Bronchial epithelial cell (primary cell): ENCODE results near the gene TUSC2. TPM values are rescaled to one million over a fixed set of nuclear protein-coding genes. Genes with fewer than 3 reads are reported as not detected.

Source experiments
- DNase-seq: peaks from one replicate; pipeline ENCODE4 v3.0.0-alpha.2; 2010; ENCODE audit warnings: low read depth
- FAIRE-seq: peaks from 2 replicates; lab custom pipeline; 2011; peaks lifted over from hg19 to GRCh38; lab: Jason Lieb, UNC
- H3K27me3 ChIP-seq: 2 replicates; pipeline ENCODE4 v1.5.1; 2011; ENCODE audit warnings: low read length; ENCODE audit not compliant: control insufficient read depth, insufficient read depth
- H3K36me3 ChIP-seq: 2 replicates; pipeline ENCODE4 v1.5.1; 2011; ENCODE audit warnings: low read length; ENCODE audit not compliant: control insufficient read depth, insufficient read depth
- H3K4me3 ChIP-seq: 2 replicates; pipeline ENCODE4 v1.5.1; 2011; ENCODE audit warnings: mild to moderate bottlenecking, low read depth, low read length, control low read depth
- total RNA-seq: library from RNA; depleted of rRNA; stranded (reverse); fragments of >200 nt; gene quantifications from 2 replicates; pipeline ENCODE4 v1.2.1, GENCODE V29; 2014
- TF ChIP-seq, protein P1 (sequence below): IDR thresholded peaks from 2 replicates; pipeline ENCODE4 v1.5.1; 2011; ENCODE audit warnings: mild to moderate bottlenecking, moderate library complexity, low read length, control low read depth, inconsistent platforms; ENCODE audit not compliant: insufficient read depth, severe bottlenecking

Gene TUSC2
- total RNA-seq, 1 donor from 2014 or later = 21.9 TPM

DNA sequence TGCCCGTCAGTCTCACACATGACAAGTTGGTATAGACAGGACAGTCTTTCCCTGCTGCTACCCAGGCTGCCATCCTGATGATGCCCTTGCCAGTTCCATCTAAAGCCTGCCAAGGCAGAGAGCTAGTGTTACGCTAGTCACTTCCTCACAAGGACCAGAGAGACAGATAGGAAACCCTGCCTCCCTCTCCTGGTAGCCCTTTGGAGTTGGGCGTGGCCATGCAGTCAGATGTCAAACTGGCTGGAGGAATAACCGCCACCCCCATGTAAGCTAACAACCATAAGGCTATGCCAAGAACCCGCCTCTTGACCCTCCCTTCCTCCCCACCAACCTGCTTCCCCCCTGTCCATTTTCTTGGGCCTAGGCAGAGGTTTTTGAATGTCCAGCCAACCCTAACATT, 28.5 kb upstream of the TUSC2 start:
- peak; percentile 44 for DNase-seq
- FAIRE-seq = no peak
- Histone ChIP-seq H3K4me3 (no peak overlapping the region), H3K36me3 (peaks cover 25% of the 10 kb centered on the region), H3K27me3 (no peaks in the 10 kb centered on the region)
- TF ChIP-seq, protein P1, sequence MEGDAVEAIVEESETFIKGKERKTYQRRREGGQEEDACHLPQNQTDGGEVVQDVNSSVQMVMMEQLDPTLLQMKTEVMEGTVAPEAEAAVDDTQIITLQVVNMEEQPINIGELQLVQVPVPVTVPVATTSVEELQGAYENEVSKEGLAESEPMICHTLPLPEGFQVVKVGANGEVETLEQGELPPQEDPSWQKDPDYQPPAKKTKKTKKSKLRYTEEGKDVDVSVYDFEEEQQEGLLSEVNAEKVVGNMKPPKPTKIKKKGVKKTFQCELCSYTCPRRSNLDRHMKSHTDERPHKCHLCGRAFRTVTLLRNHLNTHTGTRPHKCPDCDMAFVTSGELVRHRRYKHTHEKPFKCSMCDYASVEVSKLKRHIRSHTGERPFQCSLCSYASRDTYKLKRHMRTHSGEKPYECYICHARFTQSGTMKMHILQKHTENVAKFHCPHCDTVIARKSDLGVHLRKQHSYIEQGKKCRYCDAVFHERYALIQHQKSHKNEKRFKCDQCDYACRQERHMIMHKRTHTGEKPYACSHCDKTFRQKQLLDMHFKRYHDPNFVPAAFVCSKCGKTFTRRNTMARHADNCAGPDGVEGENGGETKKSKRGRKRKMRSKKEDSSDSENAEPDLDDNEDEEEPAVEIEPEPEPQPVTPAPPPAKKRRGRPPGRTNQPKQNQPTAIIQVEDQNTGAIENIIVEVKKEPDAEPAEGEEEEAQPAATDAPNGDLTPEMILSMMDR = no peak

DNA sequence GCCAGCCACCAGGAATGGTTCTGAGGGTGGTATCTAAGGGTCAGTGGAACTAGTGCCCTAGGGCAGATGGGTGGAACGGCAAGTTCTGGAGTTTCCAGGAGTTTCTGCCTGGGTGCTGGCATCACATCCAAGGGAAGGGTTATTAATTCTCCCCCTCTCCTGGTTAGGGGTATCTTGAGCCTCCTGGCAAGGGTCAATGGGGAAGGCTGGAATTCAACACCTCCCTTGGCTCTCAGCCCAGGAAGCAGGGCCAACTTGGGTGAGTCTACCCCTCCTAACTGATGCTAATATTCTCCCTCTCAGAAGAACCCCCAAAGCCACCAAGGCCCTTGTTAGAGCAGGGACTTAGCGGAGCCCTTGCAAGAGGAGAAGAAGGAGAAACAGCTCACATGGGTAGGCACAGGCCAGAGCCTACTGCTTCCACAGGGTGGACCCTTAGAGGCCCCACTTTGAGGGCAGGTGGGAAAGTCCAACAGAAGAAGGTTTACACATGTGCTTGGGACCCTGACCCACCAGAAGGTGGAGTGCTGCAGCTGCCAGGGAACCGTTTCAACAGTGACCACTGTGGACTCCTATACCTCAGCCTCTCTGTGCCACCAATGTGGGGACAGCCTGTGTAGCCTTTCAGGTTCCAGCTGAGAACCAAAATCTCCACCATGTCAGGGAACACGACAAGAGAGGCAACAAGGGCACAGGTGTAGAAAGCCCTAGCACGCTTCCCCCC, 28.0 kb upstream of the TUSC2 start:
- no peak overlapping the region for H3K4me3 ChIP-seq
- TF ChIP-seq, protein P1 = no peak
- no peaks in the 10 kb centered on the region for H3K27me3 ChIP-seq
- DNase-seq (no peak), FAIRE-seq (no peak)
- H3K36me3 ChIP-seq = peaks cover 25% of the 10 kb centered on the region

DNA sequence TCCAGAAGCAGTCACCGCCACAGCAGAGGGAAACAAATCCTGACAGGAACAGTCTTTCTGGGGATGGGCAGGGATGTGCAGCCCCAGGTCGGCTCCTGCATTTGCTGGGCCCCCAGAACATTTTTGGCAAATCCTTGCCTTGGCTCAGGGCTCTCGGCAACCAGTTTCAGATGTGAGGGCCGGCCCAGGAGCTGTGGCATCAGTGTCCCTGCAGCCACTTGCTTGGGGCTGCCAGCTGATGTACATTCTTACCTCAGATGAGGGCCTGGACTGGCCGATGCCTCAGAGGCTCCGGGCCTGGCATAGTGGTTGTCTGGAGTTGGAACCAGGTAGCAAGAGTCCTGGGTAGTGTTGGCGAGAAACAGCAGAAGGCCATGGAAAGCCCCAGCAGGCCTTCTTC, 26.8 kb upstream of the TUSC2 start:
- peaks cover 25% of the 10 kb centered on the region for H3K36me3 ChIP-seq
- TF ChIP-seq, protein P1 = no peak
- DNase-seq (no peak), FAIRE-seq (no peak)
- no peak overlapping the region for H3K4me3 ChIP-seq
- no peaks in the 10 kb centered on the region for H3K27me3 ChIP-seq

DNA sequence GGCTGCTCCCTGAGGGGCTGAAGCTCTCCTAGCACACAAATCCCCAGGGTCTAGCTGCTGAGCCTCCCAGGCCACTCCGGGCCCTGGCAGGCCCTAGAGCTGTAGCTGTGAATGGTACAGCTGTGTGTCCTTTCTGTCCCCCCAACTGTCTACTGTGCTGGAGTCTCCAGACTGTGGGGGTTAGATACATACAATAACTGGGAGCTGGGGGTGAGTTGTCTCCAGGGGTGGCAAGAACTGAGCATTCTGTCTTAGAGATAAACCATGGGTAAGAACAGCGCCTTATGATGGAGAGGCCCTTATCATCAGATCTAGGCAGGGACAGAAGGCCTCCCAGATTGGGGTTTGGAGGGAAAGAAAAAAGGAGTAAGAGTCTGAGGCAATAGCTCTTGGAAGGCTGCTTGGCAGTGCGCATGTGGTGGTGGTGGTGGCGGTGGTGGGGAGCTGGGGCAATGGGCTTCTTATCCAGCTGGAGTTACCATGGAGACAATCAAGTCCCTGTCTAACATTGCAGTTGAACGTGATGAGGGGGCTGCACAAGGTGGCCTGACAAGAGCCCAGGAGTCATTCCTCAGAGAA, 26.3 kb upstream of the TUSC2 start:
- TF ChIP-seq, protein P1 = no peak
- Histone ChIP-seq H3K36me3 (peaks cover 27% of the 10 kb centered on the region), H3K27me3 (no peaks in the 10 kb centered on the region), H3K4me3 (no peak overlapping the region)
- DNase-seq (no peak), FAIRE-seq (no peak)

DNA sequence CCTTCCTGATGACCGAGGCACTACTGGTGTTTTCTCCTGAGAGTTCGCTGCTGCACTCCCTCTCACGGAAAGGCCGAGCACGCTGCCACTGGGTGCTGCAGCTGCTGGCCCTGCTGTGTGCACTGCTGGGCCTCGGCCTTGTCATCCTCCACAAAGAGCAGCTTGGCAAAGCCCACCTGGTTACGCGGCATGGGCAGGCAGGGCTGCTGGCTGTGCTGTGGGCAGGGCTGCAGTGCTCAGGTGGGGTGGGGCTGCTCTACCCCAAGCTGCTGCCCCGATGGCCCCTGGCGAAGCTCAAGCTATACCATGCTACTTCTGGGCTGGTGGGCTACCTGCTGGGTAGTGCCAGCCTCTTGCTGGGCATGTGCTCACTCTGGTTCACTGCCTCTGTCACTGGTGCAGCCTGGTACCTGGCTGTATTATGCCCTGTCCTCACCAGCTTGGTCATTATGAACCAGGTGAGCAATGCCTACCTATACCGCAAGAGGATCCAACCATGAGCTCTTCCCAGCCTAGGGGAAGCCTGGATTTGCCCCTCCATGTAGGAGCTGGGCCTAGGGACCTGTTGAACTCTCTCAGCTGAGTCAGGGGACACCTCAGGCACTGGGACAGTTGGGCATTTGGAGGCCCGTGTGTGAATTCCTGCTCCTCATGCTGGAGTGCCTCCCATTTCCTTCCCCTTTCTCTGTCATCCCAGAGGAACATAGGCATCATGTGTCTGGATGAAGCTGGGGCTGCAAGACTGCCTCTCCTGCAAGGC, 25.4 kb upstream of the TUSC2 start:
- Histone ChIP-seq H3K4me3 (no peak overlapping the region), H3K27me3 (no peaks in the 10 kb centered on the region), H3K36me3 (peaks cover 30% of the 10 kb centered on the region)
- FAIRE-seq (no peak), DNase-seq (no peak)
- TF ChIP-seq, protein P1 = no peak
